Activated CD4-positive, CD25-positive, alpha-beta regulatory T cell treated with anti-CD3 and anti-CD28 coated beads, Interleukin-2, amount 50 U/mL, for 24 hours (primary cell): ENCODE measurements around the gene AFAP1.

ENCODE experiments used
- ATAC-seq, 2 donors: fragments of 150-1000 bp; cut with Tn5 transposase; one replicate each; pipeline ENCODE4 v1.10.0; 2021; ENCODE audit warnings: mild to moderate bottlenecking in 1 of 2, moderate library complexity in 1 of 2

AFAP1 gene

GRCh38 chr4:7711307-7711963, 228.2 kb downstream of the AFAP1 start:
- no peak for ATAC-seq

GRCh38 chr4:7710576-7711306, 228.9 kb downstream of the AFAP1 start:
- ATAC-seq: no peak

- ATAC-seq: no peak
Measured at GRCh38 chr4:7710126-7710525, 229.5 kb downstream of the AFAP1 start.

DNA sequence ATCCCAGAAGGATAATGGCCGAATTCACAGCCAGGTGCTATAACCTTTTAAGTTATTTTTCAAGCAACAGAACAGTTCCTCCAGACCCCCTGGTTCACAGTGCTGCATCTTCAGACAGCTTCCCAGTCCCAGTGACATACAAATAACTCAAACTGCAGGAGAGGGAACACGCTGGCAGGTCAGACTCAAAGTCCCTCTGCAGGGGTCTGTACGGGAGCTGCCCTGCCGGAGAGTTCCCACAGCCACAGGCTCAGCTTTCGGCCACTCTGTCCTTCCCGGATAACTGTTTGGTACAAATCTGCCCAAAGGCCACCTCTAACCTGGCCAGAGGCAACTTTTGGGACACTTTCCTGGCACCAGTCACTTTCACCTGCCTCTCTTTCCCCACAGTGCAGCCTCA, 230.2 kb downstream of the AFAP1 start:
- no peak for ATAC-seq

DNA sequence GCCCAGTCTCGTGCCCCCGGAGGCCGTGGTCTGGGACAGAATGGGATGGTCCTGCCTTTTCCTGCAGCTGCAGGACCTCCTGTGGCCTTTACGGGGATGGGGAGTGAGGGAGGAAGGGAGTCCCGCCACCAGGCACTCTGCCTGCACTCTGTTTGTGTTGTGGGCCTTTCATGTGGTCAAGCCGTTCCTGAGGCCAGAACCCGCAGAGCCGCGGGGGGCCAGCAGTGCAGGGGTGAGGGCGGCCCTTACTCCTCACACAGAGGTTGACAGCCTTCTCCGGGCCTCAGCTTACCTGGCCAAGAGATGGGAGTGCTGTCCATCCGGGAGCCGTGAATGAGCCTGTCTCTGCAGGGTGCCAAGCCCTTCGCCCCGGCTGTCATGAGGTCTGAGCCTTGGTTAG, 230.7 kb downstream of the AFAP1 start:
- ATAC-seq: no peak
